MCF 10A (cell line): Measurements from ENCODE around the gene AUTS2. TPM values are rescaled to one million over a fixed set of nuclear protein-coding genes. Genes with fewer than 3 reads are reported as not detected.
A peak's percentile ranks its signal among the peaks of the same experiment; 100 is the strongest.

Experiments used
- BruUV-seq: library from RNA; stranded (reverse); fragments of 400-500 nt; replicated peaks from 2 replicates; lab custom pipeline; 2021; lab: Mats Ljungman, UMichigan
- CTCF ChIA-PET: fragments of 300-600 bp; sonication (Branson Sonifier 250); formaldehyde crosslinking; extraction: SDS; loops from one replicate; lab custom pipeline; 2021; ENCODE audit warnings: antibody characterized with exemption, inconsistent platforms; lab: Yijun Ruan, JAX
- POLR2A ChIA-PET: fragments of 300-600, 350-650 bp; sonication (Branson Sonifier 250); formaldehyde crosslinking; extraction: SDS; loops from one replicate; lab custom pipeline; 2020; ENCODE audit warnings: antibody characterized with exemption, inconsistent platforms; lab: Yijun Ruan, JAX
- DNase-seq: peaks from one replicate; pipeline ENCODE4 v3.0.0-alpha.2; 2018; ENCODE audit not compliant: unreplicated experiment
- H3K27ac Mint-ChIP-seq: one replicate; pipeline ENCODE4 v1.8.0; 2022; ENCODE audit warnings: mild to moderate bottlenecking, low read depth, mixed read lengths; ENCODE audit not compliant: unreplicated experiment
- H3K27me3 Mint-ChIP-seq: one replicate; pipeline ENCODE4 v1.8.0; 2022; ENCODE audit warnings: mixed read lengths; ENCODE audit not compliant: insufficient read depth, unreplicated experiment
- H3K36me3 Mint-ChIP-seq: one replicate; pipeline ENCODE4 v1.8.0; 2022; ENCODE audit warnings: mild to moderate bottlenecking, moderate library complexity, mixed read lengths; ENCODE audit not compliant: insufficient read depth, unreplicated experiment
- H3K4me1 Mint-ChIP-seq: one replicate; pipeline ENCODE4 v1.8.0; 2022; ENCODE audit warnings: mixed read lengths; ENCODE audit not compliant: insufficient read depth, unreplicated experiment
- H3K4me3 Mint-ChIP-seq: one replicate; pipeline ENCODE4 v1.8.0; 2022; ENCODE audit warnings: mild to moderate bottlenecking, moderate library complexity, mixed read lengths; ENCODE audit not compliant: unreplicated experiment
- H3K9me3 Mint-ChIP-seq: one replicate; pipeline ENCODE4 v1.8.0; 2022; ENCODE audit warnings: mixed read lengths; ENCODE audit not compliant: unreplicated experiment
- intact Hi-C: fragments of 100-400 bp; cut with micrococcal nuclease; formaldehyde crosslinking; loops from 2 replicates; pipeline ENCODE4 v1.14.1; 2022
- total RNA-seq: library from RNA; stranded (reverse); gene quantifications from 2 replicates; pipeline ENCODE4 v1.2.3, GENCODE V29; 2022
- TF ChIP-seq, protein P1 (sequence below): fragments of 200-600 bp; IDR thresholded peaks from one replicate; pipeline ENCODE4 v1.8.0; 2022; ENCODE audit warnings: antibody characterized with exemption, mild to moderate bottlenecking; ENCODE audit not compliant: unreplicated experiment

AUTS2 gene
- total RNA-seq, 1 experiment from 2014 or later, result 1.3 TPM

- Mint-ChIP-seq H3K9me3 (no peaks in the 10 kb centered on the region), H3K27ac (no peak overlapping the region), H3K27me3 (no peaks in the 10 kb centered on the region), H3K36me3 (no peaks in the 10 kb centered on the region), H3K4me3 (no peak overlapping the region), H3K4me1 (no peaks in the 10 kb centered on the region)
- BruUV-seq, result no TSS peak
- TF ChIP-seq, protein P1, sequence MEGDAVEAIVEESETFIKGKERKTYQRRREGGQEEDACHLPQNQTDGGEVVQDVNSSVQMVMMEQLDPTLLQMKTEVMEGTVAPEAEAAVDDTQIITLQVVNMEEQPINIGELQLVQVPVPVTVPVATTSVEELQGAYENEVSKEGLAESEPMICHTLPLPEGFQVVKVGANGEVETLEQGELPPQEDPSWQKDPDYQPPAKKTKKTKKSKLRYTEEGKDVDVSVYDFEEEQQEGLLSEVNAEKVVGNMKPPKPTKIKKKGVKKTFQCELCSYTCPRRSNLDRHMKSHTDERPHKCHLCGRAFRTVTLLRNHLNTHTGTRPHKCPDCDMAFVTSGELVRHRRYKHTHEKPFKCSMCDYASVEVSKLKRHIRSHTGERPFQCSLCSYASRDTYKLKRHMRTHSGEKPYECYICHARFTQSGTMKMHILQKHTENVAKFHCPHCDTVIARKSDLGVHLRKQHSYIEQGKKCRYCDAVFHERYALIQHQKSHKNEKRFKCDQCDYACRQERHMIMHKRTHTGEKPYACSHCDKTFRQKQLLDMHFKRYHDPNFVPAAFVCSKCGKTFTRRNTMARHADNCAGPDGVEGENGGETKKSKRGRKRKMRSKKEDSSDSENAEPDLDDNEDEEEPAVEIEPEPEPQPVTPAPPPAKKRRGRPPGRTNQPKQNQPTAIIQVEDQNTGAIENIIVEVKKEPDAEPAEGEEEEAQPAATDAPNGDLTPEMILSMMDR, result peak; percentile 69
- ChIA-PET POLR2A (no interaction called here), CTCF (interaction anchor here (0.6 to 2.2 kb wide), 19 partner anchors 10 to 1609 kb away, joined by 3 to 10 read pairs (median 3); no protein-coding TSS in a partner anchor)
- intact Hi-C loops, result loop anchor here (5.0 to 10.0 kb wide), 3 partner anchors 374 to 656 kb away; no protein-coding TSS in a partner anchor
- peak; percentile 22 for DNase-seq
Observed at GRCh38 chr7:70698219-70698832, 1100.1 kb downstream of the AUTS2 start.

- POLR2A ChIA-PET, result no interaction called here
- H3K4me1 Mint-ChIP-seq, result no peaks in the 10 kb centered on the region
- no peak overlapping the region for H3K4me3 Mint-ChIP-seq
- no peak for DNase-seq
- H3K9me3 Mint-ChIP-seq, result no peaks in the 10 kb centered on the region
- CTCF ChIA-PET, result interaction anchor here (0.6 to 2.2 kb wide), 5 partner anchors 15 to 657 kb away, joined by 3 to 7 read pairs (median 3); no protein-coding TSS in a partner anchor
- H3K27me3 Mint-ChIP-seq, result no peaks in the 10 kb centered on the region
- H3K27ac Mint-ChIP-seq, result no peak overlapping the region
- intact Hi-C loops, result loop anchor here (5.0 to 10.0 kb wide), 3 partner anchors 374 to 657 kb away; no protein-coding TSS in a partner anchor
- TF ChIP-seq, protein P1, result no peak
- no TSS peak for BruUV-seq
- no peaks in the 10 kb centered on the region for H3K36me3 Mint-ChIP-seq
Observed at GRCh38 chr7:70699271-70699670, 1101.0 kb downstream of the AUTS2 start.

DNA sequence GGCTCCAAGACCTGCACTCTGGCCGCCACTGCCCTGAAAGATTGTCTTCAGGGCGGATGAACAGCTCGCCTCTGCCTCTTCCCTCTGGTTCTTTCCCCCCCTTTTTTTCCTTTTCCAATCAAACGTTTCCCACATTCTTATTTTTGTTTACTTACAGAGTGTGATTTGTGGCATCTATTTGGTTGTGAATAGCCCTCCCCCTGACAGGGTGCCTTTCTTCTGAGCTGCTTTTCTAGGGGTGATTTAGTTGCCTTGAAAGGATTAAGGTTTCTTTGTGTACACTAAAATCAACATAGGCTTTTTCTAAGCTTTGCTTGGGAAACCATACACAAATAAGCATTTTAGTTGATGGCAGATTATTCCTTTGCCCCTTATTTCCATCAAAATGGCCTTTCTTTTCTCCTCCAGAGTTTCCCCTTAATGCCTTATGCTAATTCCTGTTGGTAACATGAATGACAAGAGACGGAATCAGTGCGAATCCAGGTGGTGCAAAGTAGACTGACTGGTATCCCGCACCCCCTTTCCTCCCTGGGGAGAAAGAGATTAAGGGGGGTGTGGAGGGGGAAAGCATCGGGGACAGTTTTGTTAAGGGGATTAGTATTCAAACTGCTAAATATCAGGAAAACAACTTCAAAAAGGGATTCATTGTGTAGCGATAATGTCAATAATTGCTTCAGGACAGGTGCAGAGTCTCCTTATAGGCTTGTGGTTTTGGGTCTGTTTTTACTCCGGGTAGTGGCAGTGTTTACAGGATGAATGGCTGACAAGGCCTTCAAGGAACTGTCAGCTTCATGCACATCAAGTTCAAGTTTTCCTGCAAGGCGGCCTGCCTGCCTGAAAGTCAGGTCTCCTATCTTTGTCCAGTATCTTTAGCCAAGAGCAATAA lies 1102.0 kb downstream of the AUTS2 start:
- H3K27ac Mint-ChIP-seq, result no peak overlapping the region
- H3K9me3 Mint-ChIP-seq, result no peaks in the 10 kb centered on the region
- no peaks in the 10 kb centered on the region for H3K27me3 Mint-ChIP-seq
- H3K36me3 Mint-ChIP-seq, result no peaks in the 10 kb centered on the region
- CTCF ChIA-PET, result interaction anchor here (0.5 to 0.8 kb wide), 3 partner anchors 39 to 746 kb away, joined by 3 to 4 read pairs (median 3); no protein-coding TSS in a partner anchor
- intact Hi-C loops, result no loop called here
- no peak for DNase-seq
- TF ChIP-seq, protein P1, result no peak
- POLR2A ChIA-PET, result interaction anchor here (0.6 kb wide), 1 partner anchor 730 kb away, joined by 4 read pairs; no protein-coding TSS in a partner anchor
- no TSS peak for BruUV-seq
- no peak overlapping the region for H3K4me3 Mint-ChIP-seq
- no peaks in the 10 kb centered on the region for H3K4me1 Mint-ChIP-seq
